Muscle of leg (tissue), 11 donors: Measurements from ENCODE around the gene TWSG1. TPM values are rescaled to one million over a fixed set of nuclear protein-coding genes. Genes with fewer than 3 reads are reported as not detected.
"Not testable (repeated sequence)": the region's sequence is repeated elsewhere in the genome, so short reads cannot be mapped to it uniquely, and the experiment has no call there.

Experiments used
- DNase-seq: peaks from one replicate; pipeline ENCODE4 v3.0.0; 2013
- H3K27ac ChIP-seq: one replicate; pipeline ENCODE4 v1.5.1; 2013; ENCODE audit warnings: mild to moderate bottlenecking, low read length, control low read depth
- H3K27me3 ChIP-seq: one replicate; pipeline ENCODE4 v1.6.1; 2013; ENCODE audit warnings: low read length; ENCODE audit not compliant: control insufficient read depth, insufficient read depth
- H3K36me3 ChIP-seq: one replicate; pipeline ENCODE4 v1.6.1; 2013; ENCODE audit warnings: low read length; ENCODE audit not compliant: control insufficient read depth, insufficient read depth
- H3K4me1 ChIP-seq: one replicate; pipeline ENCODE4 v1.6.1; 2013; ENCODE audit warnings: low read length; ENCODE audit not compliant: control insufficient read depth, insufficient read depth
- H3K4me3 ChIP-seq: one replicate; pipeline ENCODE4 v1.5.1; 2013; ENCODE audit warnings: low read length, control low read depth
- H3K9me3 ChIP-seq: replicated peaks from 2 replicates; pipeline ENCODE4 v1.6.1; 2013; ENCODE audit warnings: low read depth, low read length; ENCODE audit not compliant: control insufficient read depth
- WGBS: methylation state at CpG from one replicate; pipeline ENCODE4 v1.1.5; 2013; ENCODE audit warnings: missing lambda C conversion rate; ENCODE audit not compliant: insufficient coverage; 5-methylcytosine and 5-hydroxymethylcytosine counted together
- polyA plus RNA-seq, 8 donors: library from polyadenylated mRNA; unstranded; fragments of 120-200 nt; gene quantifications; one replicate each; pipeline versions ENCODE4 v1.2.1 to v1.2.3, GENCODE V29; 2013; ENCODE audit warnings: inconsistent platforms in 1 of 8, low replicate concordance in 1 of 8; ENCODE audit not compliant: insufficient read length in 8 of 8, insufficient read depth in 1 of 8
- total RNA-seq: library from RNA; stranded (reverse); fragments of 120-200 nt; gene quantifications from one replicate; pipeline ENCODE4 v1.2.4, GENCODE V29; 2013

TWSG1 gene
- total and polyA plus RNA-seq, 9 donors = 35.7 to 75.0 (median 55.3) TPM

DNA sequence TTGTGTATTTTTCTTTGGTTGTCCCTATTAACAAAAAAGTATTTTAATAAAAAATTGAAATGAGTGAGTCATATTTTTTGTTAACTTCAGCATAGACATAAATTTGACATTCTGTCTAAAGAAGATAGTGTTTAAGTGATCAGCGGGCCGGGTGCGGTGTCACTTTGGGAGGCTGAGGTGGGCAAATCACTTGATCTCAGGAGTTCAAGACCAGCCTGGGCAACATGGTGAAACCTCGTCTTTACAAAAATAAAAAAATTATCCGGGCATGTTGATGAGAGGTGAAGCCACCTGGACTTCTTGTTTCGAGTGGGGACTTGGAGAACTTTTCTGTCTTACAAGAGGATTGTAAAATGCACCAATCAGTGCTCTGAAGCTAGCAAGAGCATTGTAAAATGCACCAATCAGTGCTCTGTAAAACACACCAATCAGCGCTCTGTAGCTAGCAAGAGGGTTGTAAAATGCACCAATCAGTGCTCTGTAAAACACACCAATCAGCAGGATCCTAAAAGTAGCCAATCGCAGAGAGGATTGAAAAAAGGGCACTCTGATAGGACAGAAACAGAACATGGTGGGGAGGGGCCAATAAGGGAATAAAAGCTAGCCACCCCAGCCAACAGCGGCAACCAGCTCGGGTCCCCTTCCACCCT is 67.9 kb downstream of the TWSG1 start:
- H3K9me3 ChIP-seq, H3K27me3 ChIP-seq, DNase-seq, H3K36me3 ChIP-seq, H3K27ac ChIP-seq, H3K4me3 ChIP-seq, H3K4me1 ChIP-seq: not testable (repeated sequence)
- 96% methylated on average over 5 of the region's 10 CpGs for WGBS

DNA sequence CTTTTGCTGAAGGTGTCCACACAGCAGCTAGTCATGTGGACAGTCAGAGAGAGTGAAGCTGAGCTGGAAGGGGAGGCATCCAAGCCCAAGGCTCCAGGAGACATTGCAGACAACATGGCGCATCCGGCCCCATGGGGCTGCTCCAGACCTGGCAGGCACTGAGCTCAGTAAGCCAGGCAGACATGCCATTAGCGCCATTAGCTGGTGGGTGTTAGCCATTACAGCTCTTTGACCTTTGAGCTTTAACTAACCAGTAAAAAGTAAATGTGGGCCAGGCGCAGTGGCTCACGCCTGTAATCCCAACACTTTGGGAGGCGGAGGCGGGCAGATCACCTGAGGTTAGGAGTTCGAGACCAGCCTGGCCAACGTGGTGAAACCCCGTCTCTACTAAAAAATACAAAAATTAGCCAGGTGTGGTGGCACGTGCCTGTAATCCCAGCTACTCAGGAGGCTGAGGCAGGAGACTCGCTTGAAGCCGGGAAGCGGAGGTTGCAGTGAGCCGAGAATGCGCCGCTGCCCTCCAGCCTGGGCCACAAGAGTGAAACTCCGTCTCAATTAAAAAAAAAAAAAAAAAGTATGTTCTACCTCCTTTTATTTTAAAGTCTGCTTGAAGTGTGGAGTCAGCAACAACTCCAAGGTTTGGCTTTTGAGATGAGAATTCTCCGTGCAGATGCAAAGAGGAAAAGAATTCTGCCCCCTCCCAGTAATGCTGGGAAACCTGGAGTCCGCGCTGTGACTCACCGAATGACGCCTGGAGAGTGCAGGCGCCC is 69.4 kb downstream of the TWSG1 start:
- Histone ChIP-seq H3K27ac (no peak overlapping the region), H3K4me3 (no peak overlapping the region)
- WGBS = 82% methylated on average over 16 of the region's 24 CpGs

DNA sequence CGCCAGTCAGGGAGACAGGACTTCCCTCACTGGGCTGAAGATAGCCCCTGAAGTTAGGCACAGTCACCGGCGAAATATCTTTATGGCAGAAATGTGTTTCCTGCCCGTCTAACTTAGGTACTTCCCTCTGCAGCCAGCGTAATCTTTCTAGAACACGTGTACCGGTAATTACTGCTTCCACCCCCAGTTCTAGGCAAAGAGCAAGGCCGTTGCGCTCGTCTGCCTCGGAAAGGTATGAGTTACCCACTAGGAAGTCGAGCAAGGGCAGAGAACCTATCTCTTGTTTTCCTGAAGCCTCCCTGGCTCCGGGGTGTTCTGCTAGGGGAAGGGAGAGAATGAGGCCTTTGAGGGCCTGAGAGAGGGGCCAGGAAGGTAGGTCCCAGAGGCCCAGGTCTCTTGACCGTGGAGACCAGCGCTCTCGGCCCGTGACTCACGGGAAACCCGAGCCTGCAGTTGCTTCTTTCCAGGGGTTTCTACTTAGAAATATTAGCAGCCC is 70.0 kb downstream of the TWSG1 start:
- Histone ChIP-seq H3K9me3 (no peaks in the 10 kb centered on the region), H3K27ac (no peak overlapping the region), H3K36me3 (peaks cover 6% of the 10 kb centered on the region), H3K4me1 (no peaks in the 10 kb centered on the region), H3K4me3 (no peak overlapping the region), H3K27me3 (no peaks in the 10 kb centered on the region)
- WGBS = 64% methylated on average over 13 of the region's 19 CpGs
- peak; percentile 28 for DNase-seq

More for the DNA sequence above, 69.4 kb downstream of the TWSG1 start:
- no peaks in the 10 kb centered on the region for H3K9me3 ChIP-seq
- no peaks in the 10 kb centered on the region for H3K27me3 ChIP-seq
- no peak for DNase-seq
- H3K36me3 ChIP-seq = peaks cover 6% of the 10 kb centered on the region
- H3K4me1 ChIP-seq = no peaks in the 10 kb centered on the region

- H3K27ac ChIP-seq = no peak overlapping the region
Observed at GRCh38 chr18:9405130-9405529, 70.6 kb downstream of the TWSG1 start.

GRCh38 chr18:9405977-9406376 is 71.4 kb downstream of the TWSG1 start:
- Histone ChIP-seq H3K9me3 (peaks cover 4% of the 10 kb centered on the region), H3K4me1 (no peaks in the 10 kb centered on the region), H3K27ac (no peak overlapping the region), H3K4me3 (no peak overlapping the region), H3K27me3 (no peaks in the 10 kb centered on the region), H3K36me3 (peaks cover 6% of the 10 kb centered on the region)
- WGBS = 87% methylated on average over 6 of the region's 6 CpGs
- DNase-seq = no peak

More at GRCh38 chr18:9405130-9405529, 70.6 kb downstream of the TWSG1 start:
- Histone ChIP-seq H3K27me3 (no peaks in the 10 kb centered on the region), H3K4me3 (no peak overlapping the region), H3K4me1 (no peaks in the 10 kb centered on the region), H3K9me3 (no peaks in the 10 kb centered on the region), H3K36me3 (peaks cover 6% of the 10 kb centered on the region)
- WGBS = 67% methylated on average over 6 of the region's 7 CpGs
- DNase-seq = no peak

DNA sequence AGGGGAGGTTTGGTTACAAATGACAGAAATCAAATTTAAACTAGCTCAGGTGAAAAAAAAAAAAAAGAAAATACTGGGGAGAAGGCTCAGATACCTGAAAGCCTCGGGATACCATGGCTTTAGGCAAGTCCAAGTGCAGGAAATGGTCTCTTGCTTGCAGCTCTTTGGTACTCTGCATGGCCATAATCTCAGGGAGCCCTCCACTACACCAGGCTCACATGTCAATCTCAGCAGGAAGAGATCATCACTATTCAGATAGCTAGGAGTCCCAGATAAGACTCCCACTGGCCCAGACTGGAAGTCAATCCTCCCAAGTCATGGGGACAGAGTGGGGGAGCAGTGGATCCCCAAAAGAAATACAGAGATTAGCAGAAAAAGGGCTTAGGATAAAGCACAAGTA is 75.9 kb downstream of the TWSG1 start:
- H3K4me3 ChIP-seq = no peak overlapping the region
- no peak for DNase-seq
- H3K4me1 ChIP-seq = peaks cover 7% of the 10 kb centered on the region
- H3K9me3 ChIP-seq = peaks cover 4% of the 10 kb centered on the region
- H3K27me3 ChIP-seq = no peaks in the 10 kb centered on the region
- no peaks in the 10 kb centered on the region for H3K36me3 ChIP-seq
- no peak overlapping the region for H3K27ac ChIP-seq
- WGBS = no CpG with 5 or more reads among the region's 1 CpG

DNA sequence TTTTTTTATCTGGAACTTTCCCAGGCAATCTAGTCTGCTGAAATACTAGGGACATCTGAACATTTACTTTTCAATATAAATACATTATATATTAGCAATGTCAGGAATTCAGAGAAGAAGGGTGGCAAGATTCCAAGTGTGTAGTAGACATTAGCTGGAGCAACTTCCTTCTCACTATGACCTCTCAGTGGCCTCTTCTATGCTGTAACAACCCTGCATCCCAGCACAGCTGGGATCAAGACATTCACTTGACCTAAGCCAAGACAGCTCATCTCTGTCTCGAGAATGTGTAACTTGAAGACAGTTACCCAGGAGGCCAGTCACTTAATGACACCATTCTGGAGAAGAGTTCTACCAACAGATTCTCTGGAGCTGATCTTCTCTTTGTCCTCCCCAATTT is 79.0 kb downstream of the TWSG1 start:
- Histone ChIP-seq H3K36me3 (no peaks in the 10 kb centered on the region), H3K9me3 (peaks cover 4% of the 10 kb centered on the region), H3K27ac (peak overlapping the region; percentile 45), H3K4me3 (no peak overlapping the region), H3K27me3 (no peaks in the 10 kb centered on the region), H3K4me1 (peaks cover 35% of the 10 kb centered on the region)
- WGBS = no CpG with 5 or more reads among the region's 1 CpG
- peak; percentile 95 for DNase-seq

DNA sequence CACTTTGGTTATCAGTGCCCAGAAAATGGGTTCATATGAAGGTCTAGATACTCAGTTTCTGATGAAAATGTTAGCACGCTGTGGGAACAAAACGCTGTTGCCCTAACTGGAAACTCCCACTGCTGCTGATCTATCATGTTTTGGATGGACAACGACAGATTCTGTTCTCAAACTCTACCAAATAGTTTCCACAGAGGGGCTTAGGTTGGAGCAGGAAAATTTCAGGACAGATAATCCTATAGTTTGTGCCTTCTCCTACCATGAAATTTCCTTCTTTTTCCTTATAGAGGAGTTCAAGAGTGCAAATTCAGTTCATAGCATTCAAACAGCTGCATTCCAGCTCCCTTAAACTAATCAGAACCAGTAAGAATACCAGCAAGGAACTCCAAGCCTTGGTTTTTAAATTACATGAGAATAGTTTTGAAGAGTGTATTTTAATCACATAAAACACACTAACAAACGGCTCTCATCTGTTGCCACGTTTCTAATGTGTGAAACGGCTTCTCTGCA is 82.0 kb downstream of the TWSG1 start:
- H3K27me3 ChIP-seq = no peaks in the 10 kb centered on the region
- H3K4me3 ChIP-seq = no peak overlapping the region
- no peak for DNase-seq
- H3K4me1 ChIP-seq = peaks cover 45% of the 10 kb centered on the region
- H3K9me3 ChIP-seq = no peaks in the 10 kb centered on the region
- no CpG with 5 or more reads among the region's 6 CpGs for WGBS
- no peaks in the 10 kb centered on the region for H3K36me3 ChIP-seq
- H3K27ac ChIP-seq = peak overlapping the region; percentile 91

- H3K4me1 ChIP-seq = peaks cover 49% of the 10 kb centered on the region
- no peak overlapping the region for H3K4me3 ChIP-seq
- peak; percentile 94 for DNase-seq
- no peaks in the 10 kb centered on the region for H3K9me3 ChIP-seq
- no peaks in the 10 kb centered on the region for H3K36me3 ChIP-seq
- H3K27ac ChIP-seq = peak overlapping the region; percentile 91
- WGBS = 14% methylated on average over 11 of the region's 18 CpGs
- no peaks in the 10 kb centered on the region for H3K27me3 ChIP-seq
Observed at GRCh38 chr18:9417073-9417851, 82.7 kb downstream of the TWSG1 start.
